Measurements from ENCODE around the gene SLC25A21. TPM values are rescaled to one million over a fixed set of nuclear protein-coding genes. Genes with fewer than 3 reads are reported as not detected.

SLC25A21 gene
- total RNA-seq, 5 donors from 2014 or later (not counting 1 experiment from before 2014, with no cell fraction given), result not detected

DNA sequence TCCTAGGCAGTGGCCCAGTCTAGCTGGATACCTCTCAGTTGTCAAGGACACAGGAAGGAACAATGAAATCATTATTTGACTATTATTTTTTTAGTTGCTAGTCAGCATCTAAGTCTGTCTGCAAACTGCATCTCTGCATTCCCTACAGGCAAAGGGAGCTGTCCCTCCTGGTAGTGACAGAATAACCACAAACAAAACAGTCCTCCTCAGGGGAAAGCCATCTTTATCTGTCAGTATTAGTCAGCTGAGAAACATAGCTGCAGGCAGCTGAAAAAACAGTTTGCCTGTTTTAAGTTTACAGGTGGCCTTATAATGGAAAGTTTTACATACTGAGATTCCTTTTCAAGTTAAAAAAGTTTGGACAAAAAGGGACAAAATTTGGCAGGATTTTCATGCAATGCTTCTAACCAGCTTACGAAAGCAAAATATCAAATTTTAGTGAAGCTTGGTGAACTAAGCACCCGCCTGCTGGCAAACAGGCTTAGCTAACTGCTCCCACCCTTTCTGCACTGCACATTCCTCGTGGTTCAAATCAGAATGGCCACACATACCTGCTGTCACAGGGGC lies 29.5 kb downstream of the SLC25A21 start:
- ChIA-PET POLR2A (no interaction called here), CTCF (no interaction called here)
- no peak overlapping the region for H3K4me3 Mint-ChIP-seq
- H3K27ac Mint-ChIP-seq, result no peak overlapping the region
- DNase-seq, result no peak
- H3K27ac ChIP-seq (ENCODE audit: low read length), result no peak overlapping the region
- H3K36me3 Mint-ChIP-seq, result no peaks in the 10 kb centered on the region
- H3K4me1 Mint-ChIP-seq, result no peaks in the 10 kb centered on the region
- H3K9me3 Mint-ChIP-seq, result peaks cover 0 to 1% (median 0%) of the 10 kb centered on the region in 3 donors
- 63% methylated on average over 3 of the region's 3 CpGs for WGBS (ENCODE audit: insufficient coverage)
- H3K4me1 ChIP-seq (ENCODE audit: control insufficient read depth in 1 of 2, extremely low read depth in 1 of 2, insufficient read depth in 2 of 2, low read length in 2 of 2), result no peaks in the 10 kb centered on the region
- no peaks in the 10 kb centered on the region for H3K27me3 Mint-ChIP-seq
- H3K4me3 ChIP-seq (ENCODE audit: control insufficient read depth in 1 of 2, extremely low read depth in 1 of 2, low read length in 1 of 2), result no peak overlapping the region
- ATAC-seq (replicated peaks in 1 of 4), result no peak
- no peaks in the 10 kb centered on the region for H3K9me3 ChIP-seq
- H3K36me3 ChIP-seq (ENCODE audit: control insufficient read depth in 2 of 2, extremely low read depth in 1 of 2, insufficient read depth in 1 of 2, low read length in 1 of 2), result no peaks in the 10 kb centered on the region
- peaks cover 0 to 3% of the 10 kb centered on the region in 2 experiments for H3K27me3 ChIP-seq (replicated peaks in 1 of 2; ENCODE audit: control insufficient read depth in 2 of 2, extremely low read depth in 1 of 2, insufficient read depth in 2 of 2, low read length in 1 of 2)

GRCh38 chr14:37140176-37140575 lies 32.2 kb downstream of the SLC25A21 start:
- H3K4me1 ChIP-seq (ENCODE audit: control insufficient read depth in 1 of 2, extremely low read depth in 1 of 2, insufficient read depth in 2 of 2, low read length in 2 of 2), result no peaks in the 10 kb centered on the region
- no peaks in the 10 kb centered on the region for H3K36me3 ChIP-seq (ENCODE audit: control insufficient read depth in 2 of 2, extremely low read depth in 1 of 2, insufficient read depth in 1 of 2, low read length in 1 of 2)
- H3K4me3 ChIP-seq (ENCODE audit: control insufficient read depth in 1 of 2, extremely low read depth in 1 of 2, low read length in 1 of 2), result no peak overlapping the region
- no CpG with 5 or more reads among the region's 2 CpGs for WGBS (ENCODE audit: insufficient coverage)
- no peaks in the 10 kb centered on the region for H3K9me3 ChIP-seq
- no peak overlapping the region for H3K27ac ChIP-seq (ENCODE audit: low read length)
- ChIA-PET CTCF (interaction anchor here in 1 of 2 donors (1.0 kb wide), 1 partner anchor 362 kb away, joined by 3 read pairs; no protein-coding TSS in a partner anchor), POLR2A (interaction anchor here in 1 of 2 donors (0.7 kb wide), 1 partner anchor 11 kb away, joined by 6 read pairs; no protein-coding TSS in a partner anchor)
- H3K9me3 Mint-ChIP-seq, result peaks cover 0 to 3% (median 0%) of the 10 kb centered on the region in 3 donors
- ATAC-seq (replicated peaks in 1 of 4), result no peak
- no peaks in the 10 kb centered on the region for H3K36me3 Mint-ChIP-seq
- DNase-seq, result no peak
- H3K27me3 ChIP-seq (replicated peaks in 1 of 2; ENCODE audit: control insufficient read depth in 2 of 2, extremely low read depth in 1 of 2, insufficient read depth in 2 of 2, low read length in 1 of 2), result peaks cover 0 to 3% of the 10 kb centered on the region in 2 experiments
- H3K4me3 Mint-ChIP-seq, result no peak overlapping the region
- no peaks in the 10 kb centered on the region for H3K4me1 Mint-ChIP-seq
- H3K27me3 Mint-ChIP-seq, result no peaks in the 10 kb centered on the region
- no peak overlapping the region for H3K27ac Mint-ChIP-seq

DNA sequence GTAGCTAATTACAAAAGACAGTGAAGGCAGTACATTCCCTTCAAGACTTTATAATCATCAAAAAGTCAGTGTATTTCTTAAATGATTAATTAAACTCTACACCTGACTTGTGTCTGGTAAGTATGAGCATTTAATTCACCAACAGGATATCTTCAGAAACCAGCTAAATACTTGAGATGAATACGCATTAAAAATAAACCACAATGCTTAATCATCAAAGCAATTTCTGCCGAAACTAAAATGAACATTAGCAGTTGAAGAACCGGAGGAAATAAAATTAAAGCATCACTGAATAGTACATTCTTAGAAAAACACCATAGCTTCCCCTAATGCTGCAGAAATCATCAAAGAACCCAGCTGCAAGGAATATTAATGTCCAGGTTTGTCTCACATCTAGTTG lies 32.7 kb downstream of the SLC25A21 start:
- Histone ChIP-seq H3K36me3 (ENCODE audit: control insufficient read depth in 2 of 2, extremely low read depth in 1 of 2, insufficient read depth in 1 of 2, low read length in 1 of 2) (no peaks in the 10 kb centered on the region), H3K27ac (ENCODE audit: low read length) (no peak overlapping the region), H3K9me3 (no peaks in the 10 kb centered on the region), H3K4me1 (ENCODE audit: control insufficient read depth in 1 of 2, extremely low read depth in 1 of 2, insufficient read depth in 2 of 2, low read length in 2 of 2) (no peaks in the 10 kb centered on the region), H3K4me3 (ENCODE audit: control insufficient read depth in 1 of 2, extremely low read depth in 1 of 2, low read length in 1 of 2) (no peak overlapping the region), H3K27me3 (replicated peaks in 1 of 2; ENCODE audit: control insufficient read depth in 2 of 2, extremely low read depth in 1 of 2, insufficient read depth in 2 of 2, low read length in 1 of 2) (peaks cover 0 to 3% of the 10 kb centered on the region in 2 experiments)
- ATAC-seq (replicated peaks in 1 of 4) (no peak), DNase-seq (no peak)
- Mint-ChIP-seq H3K4me1 (no peaks in the 10 kb centered on the region), H3K4me3 (no peak overlapping the region), H3K27me3 (no peaks in the 10 kb centered on the region), H3K9me3 (peaks cover 0 to 3% (median 0%) of the 10 kb centered on the region in 3 donors), H3K36me3 (no peaks in the 10 kb centered on the region), H3K27ac (no peak overlapping the region)
- ChIA-PET CTCF (interaction anchor here in 1 of 2 donors (1.0 to 1.1 kb wide), 2 partner anchors 8 to 361 kb away, joined by 3 to 6 read pairs; no protein-coding TSS in a partner anchor), POLR2A (no interaction called here)
- WGBS (ENCODE audit: insufficient coverage), result 50% methylated on average over 1 of the region's 3 CpGs

GRCh38 chr14:37138898-37139297 lies 33.5 kb downstream of the SLC25A21 start:
- DNase-seq (no peak), ATAC-seq (replicated peaks in 1 of 4) (no peak)
- H3K36me3 Mint-ChIP-seq, result no peaks in the 10 kb centered on the region
- Histone ChIP-seq H3K27me3 (replicated peaks in 1 of 2; ENCODE audit: control insufficient read depth in 2 of 2, extremely low read depth in 1 of 2, insufficient read depth in 2 of 2, low read length in 1 of 2) (peaks cover 0 to 3% of the 10 kb centered on the region in 2 experiments), H3K4me3 (ENCODE audit: control insufficient read depth in 1 of 2, extremely low read depth in 1 of 2, low read length in 1 of 2) (no peak overlapping the region), H3K9me3 (no peaks in the 10 kb centered on the region), H3K36me3 (ENCODE audit: control insufficient read depth in 2 of 2, extremely low read depth in 1 of 2, insufficient read depth in 1 of 2, low read length in 1 of 2) (no peaks in the 10 kb centered on the region), H3K4me1 (ENCODE audit: control insufficient read depth in 1 of 2, extremely low read depth in 1 of 2, insufficient read depth in 2 of 2, low read length in 2 of 2) (no peaks in the 10 kb centered on the region), H3K27ac (ENCODE audit: low read length) (no peak overlapping the region)
- CTCF ChIA-PET, result interaction anchor here in 1 of 2 donors (1.1 kb wide), 2 partner anchors 8 to 10 kb away, joined by 3 to 6 read pairs; no protein-coding TSS in a partner anchor
- H3K4me3 Mint-ChIP-seq, result no peak overlapping the region
- no CpG with 5 or more reads among the region's 2 CpGs for WGBS (ENCODE audit: insufficient coverage)
- peaks cover 0 to 4% (median 1%) of the 10 kb centered on the region in 3 donors for H3K9me3 Mint-ChIP-seq
- H3K4me1 Mint-ChIP-seq, result no peaks in the 10 kb centered on the region
- POLR2A ChIA-PET, result no interaction called here
- H3K27me3 Mint-ChIP-seq, result no peaks in the 10 kb centered on the region
- no peak overlapping the region for H3K27ac Mint-ChIP-seq

DNA sequence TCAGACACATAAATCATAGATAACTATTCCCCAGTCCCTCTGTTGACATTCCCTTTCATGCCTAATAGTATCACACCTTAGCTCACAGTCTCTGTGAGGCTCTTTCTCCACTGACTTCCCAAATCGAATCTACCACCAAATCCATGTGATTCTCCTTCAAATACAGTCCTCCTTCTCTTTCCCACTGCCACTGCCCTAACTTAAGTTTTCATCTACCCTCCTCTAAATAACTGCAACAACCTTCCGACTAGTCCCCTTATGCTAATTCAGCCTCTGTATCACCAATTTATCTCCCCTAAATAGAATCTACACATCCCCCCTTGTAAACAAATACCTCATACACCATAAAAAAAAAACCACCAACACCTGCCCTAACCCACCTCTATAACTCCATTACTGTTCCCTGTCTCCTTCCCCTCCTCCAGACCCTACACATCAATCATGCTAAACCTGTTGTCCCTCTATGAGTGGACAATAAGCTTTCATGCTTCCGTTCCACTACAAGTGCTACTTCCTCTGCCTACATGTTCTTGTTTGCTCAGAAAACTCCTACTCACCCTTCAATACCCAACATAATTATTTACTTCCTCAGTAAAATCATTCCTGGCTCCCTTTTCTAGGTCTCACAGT lies 39.0 kb downstream of the SLC25A21 start:
- ATAC-seq (replicated peaks in 1 of 4) (no peak), DNase-seq (no peak)
- no peaks in the 10 kb centered on the region for H3K27me3 ChIP-seq (replicated peaks in 1 of 2; ENCODE audit: control insufficient read depth in 2 of 2, extremely low read depth in 1 of 2, insufficient read depth in 2 of 2, low read length in 1 of 2)
- ChIA-PET POLR2A (no interaction called here), CTCF (no interaction called here)
- no peaks in the 10 kb centered on the region for H3K9me3 ChIP-seq
- H3K36me3 ChIP-seq (ENCODE audit: control insufficient read depth in 2 of 2, extremely low read depth in 1 of 2, insufficient read depth in 1 of 2, low read length in 1 of 2), result no peaks in the 10 kb centered on the region
- 83% methylated on average over 3 of the region's 3 CpGs for WGBS (ENCODE audit: insufficient coverage)
- H3K27ac ChIP-seq (ENCODE audit: low read length), result no peak overlapping the region
- H3K4me1 Mint-ChIP-seq, result no peaks in the 10 kb centered on the region
- H3K36me3 Mint-ChIP-seq, result no peaks in the 10 kb centered on the region
- H3K4me3 Mint-ChIP-seq, result no peak overlapping the region
- no peaks in the 10 kb centered on the region for H3K27me3 Mint-ChIP-seq
- no peak overlapping the region for H3K27ac Mint-ChIP-seq
- H3K9me3 Mint-ChIP-seq, result peaks cover 2 to 13% (median 4%) of the 10 kb centered on the region in 3 donors
- H3K4me1 ChIP-seq (ENCODE audit: control insufficient read depth in 1 of 2, extremely low read depth in 1 of 2, insufficient read depth in 2 of 2, low read length in 2 of 2), result no peaks in the 10 kb centered on the region
- H3K4me3 ChIP-seq (ENCODE audit: control insufficient read depth in 1 of 2, extremely low read depth in 1 of 2, low read length in 1 of 2), result no peak overlapping the region

DNA sequence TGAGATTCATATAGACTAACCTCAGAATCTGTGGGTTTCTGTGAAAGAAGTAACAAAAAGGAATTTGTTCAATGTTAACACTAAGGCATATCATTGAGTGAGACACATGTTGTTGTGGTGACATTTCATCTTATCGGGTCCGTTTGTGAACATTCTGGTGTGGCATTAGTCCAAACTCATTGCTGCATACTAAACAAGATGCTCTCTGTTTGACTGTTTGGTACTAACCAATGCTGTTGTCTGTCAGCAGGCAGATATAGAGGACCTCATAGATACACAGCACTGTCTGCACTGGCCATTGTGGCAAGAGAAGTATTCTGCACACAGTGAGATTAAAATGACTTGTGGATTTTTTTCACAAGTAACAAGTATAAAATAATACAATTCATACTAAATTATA lies 41.2 kb downstream of the SLC25A21 start:
- no peak overlapping the region for H3K27ac Mint-ChIP-seq
- POLR2A ChIA-PET, result no interaction called here
- H3K9me3 ChIP-seq, result no peaks in the 10 kb centered on the region
- CTCF ChIA-PET, result no interaction called here
- WGBS (ENCODE audit: insufficient coverage), result no CpG with 5 or more reads among the region's 2 CpGs
- no peaks in the 10 kb centered on the region for H3K36me3 Mint-ChIP-seq
- DNase-seq (no peak), ATAC-seq (replicated peaks in 1 of 4) (no peak)
- H3K4me1 Mint-ChIP-seq, result no peaks in the 10 kb centered on the region
- no peaks in the 10 kb centered on the region for H3K36me3 ChIP-seq (ENCODE audit: control insufficient read depth in 2 of 2, extremely low read depth in 1 of 2, insufficient read depth in 1 of 2, low read length in 1 of 2)
- no peak overlapping the region for H3K4me3 Mint-ChIP-seq
- H3K27me3 ChIP-seq (replicated peaks in 1 of 2; ENCODE audit: control insufficient read depth in 2 of 2, extremely low read depth in 1 of 2, insufficient read depth in 2 of 2, low read length in 1 of 2), result no peaks in the 10 kb centered on the region
- peaks cover 2 to 13% (median 8%) of the 10 kb centered on the region in 3 donors for H3K9me3 Mint-ChIP-seq
- H3K4me3 ChIP-seq (ENCODE audit: control insufficient read depth in 1 of 2, extremely low read depth in 1 of 2, low read length in 1 of 2), result no peak overlapping the region
- no peaks in the 10 kb centered on the region for H3K27me3 Mint-ChIP-seq
- no peak overlapping the region for H3K27ac ChIP-seq (ENCODE audit: low read length)
- no peaks in the 10 kb centered on the region for H3K4me1 ChIP-seq (ENCODE audit: control insufficient read depth in 1 of 2, extremely low read depth in 1 of 2, insufficient read depth in 2 of 2, low read length in 2 of 2)
